CD4-positive, alpha-beta T cell treated with Interferon alpha-2 for 1 hour (primary cell): ENCODE data around the gene CLIC6.
"Not testable (repeated sequence)": the region's sequence is repeated elsewhere in the genome, so short reads cannot be mapped to it uniquely, and the experiment has no call there.

Source experiments
- DNase-seq, 2 donors: peaks; one replicate each; pipeline ENCODE4 v3.0.0-alpha.2; 2020 to 2022

The CLIC6 gene

GRCh38 chr21:34653522-34653921, 15.3 kb upstream of the CLIC6 start:
- DNase-seq, result no peak

DNA sequence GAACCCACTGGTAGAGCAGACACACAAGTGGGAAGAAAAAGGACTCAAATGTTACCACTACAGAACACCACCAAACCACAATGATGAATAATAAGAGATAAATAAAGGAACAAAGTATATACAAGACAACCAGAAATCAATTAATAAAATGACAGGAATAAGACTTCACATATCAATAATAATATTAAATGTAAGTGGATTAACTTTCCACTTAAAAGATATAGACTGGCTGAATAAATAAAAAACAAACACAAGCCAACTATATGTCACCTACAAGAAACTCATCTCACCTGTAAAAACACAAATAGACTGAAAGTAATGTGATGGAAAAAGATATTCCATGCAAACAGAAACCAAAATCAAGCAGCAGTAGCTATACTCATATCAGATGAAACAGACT, 6.9 kb upstream of the CLIC6 start:
- no peak for DNase-seq

GRCh38 chr21:34667761-34668160, 1.0 kb upstream of the CLIC6 start:
- no peak for DNase-seq

- DNase-seq, result peak in 1 of 2 donors; percentile 8
Measured at GRCh38 chr21:34669149-34669879, 520 bp downstream of the CLIC6 start.

GRCh38 chr21:34669880-34670219, 1.1 kb downstream of the CLIC6 start:
- not testable (repeated sequence) for DNase-seq

GRCh38 chr21:34670220-34670961, 1.6 kb downstream of the CLIC6 start:
- no peak for DNase-seq

DNA sequence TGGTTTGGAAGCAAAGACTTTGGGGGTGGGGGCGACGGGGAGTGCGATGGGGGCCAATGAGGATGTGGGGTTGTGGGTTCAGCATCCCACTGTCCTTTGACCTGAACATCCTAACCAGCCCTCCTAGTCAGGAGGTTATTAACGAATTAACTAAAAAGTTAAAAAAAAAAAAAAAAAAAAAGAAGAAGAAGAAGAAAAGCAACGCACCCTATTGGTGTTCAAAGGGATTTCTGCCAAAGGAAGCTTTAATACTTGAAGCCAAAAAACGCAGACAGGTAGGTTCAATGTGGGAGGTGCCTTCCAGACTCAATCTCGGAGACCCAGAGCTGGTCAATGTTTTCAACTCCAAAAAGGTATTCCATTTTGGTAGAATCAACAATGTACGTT, 2.2 kb downstream of the CLIC6 start:
- DNase-seq, result no peak

GRCh38 chr21:34671462-34671861, 2.7 kb downstream of the CLIC6 start:
- DNase-seq, result no peak

GRCh38 chr21:34671891-34672290, 3.1 kb downstream of the CLIC6 start:
- DNase-seq, result no peak

- no peak for DNase-seq
Measured at GRCh38 chr21:34673006-34673405, 4.2 kb downstream of the CLIC6 start.

- no peak for DNase-seq
Measured at GRCh38 chr21:34674468-34674867, 5.7 kb downstream of the CLIC6 start.

- no peak for DNase-seq
Measured at GRCh38 chr21:34675871-34676270, 7.1 kb downstream of the CLIC6 start.

DNA sequence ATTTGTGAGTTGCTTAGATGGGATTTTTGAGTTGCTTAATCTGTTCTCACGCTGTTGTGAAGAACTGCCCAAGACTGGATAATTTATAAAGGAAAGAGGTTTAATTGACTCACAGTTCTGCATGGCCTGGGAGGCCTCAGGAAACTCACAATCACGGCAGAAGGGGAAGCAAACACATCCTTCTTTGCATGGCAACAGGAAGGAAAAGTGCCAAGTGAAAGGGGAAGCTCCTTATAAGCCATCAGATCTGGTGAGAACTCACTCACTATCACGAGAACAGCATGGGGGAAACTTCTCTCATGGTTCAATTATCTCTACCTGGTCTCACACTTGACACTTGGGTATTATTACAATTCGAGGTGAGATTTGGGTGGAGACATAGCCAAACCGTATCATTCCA, 10.3 kb downstream of the CLIC6 start:
- no peak for DNase-seq

DNA sequence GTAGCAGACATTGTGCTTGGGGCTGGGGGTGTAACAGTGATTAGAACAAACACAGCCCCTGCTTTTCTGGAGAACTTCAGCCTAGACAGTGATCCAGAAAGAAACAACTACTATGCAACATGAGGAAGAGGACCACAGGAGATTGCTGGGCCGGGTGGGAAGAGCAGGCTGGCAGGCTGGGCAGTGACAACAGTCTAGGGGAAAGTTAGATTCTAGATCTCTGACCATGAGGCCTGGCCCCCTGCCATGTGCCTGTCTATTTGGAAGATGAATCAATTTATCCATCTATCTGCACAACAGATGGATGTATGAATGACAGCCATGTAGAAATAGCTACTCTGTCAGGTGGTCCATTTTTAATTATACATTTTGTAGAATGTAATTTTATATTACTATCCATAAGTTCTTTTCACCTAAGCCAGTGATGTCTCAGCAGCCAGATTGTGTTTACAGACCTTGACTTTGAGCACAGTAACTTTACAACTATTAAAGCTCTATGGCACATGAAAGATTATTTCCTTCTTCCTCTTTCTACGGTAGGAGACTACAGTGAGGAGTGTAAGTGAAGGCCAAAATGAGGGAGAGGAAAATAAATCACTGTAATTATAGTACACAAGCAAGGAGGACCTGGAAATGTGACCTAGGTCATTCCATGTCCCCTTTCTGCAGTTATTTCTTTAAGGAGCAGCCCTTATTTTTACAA, 15.5 kb downstream of the CLIC6 start:
- DNase-seq, result no peak

GRCh38 chr21:34687065-34687464, 18.3 kb downstream of the CLIC6 start:
- DNase-seq, result no peak

GRCh38 chr21:34687745-34688144, 19.0 kb downstream of the CLIC6 start:
- DNase-seq, result no peak

- DNase-seq, result no peak
Measured at GRCh38 chr21:34688145-34688544, 19.4 kb downstream of the CLIC6 start.

GRCh38 chr21:34688715-34689114, 19.9 kb downstream of the CLIC6 start:
- no peak for DNase-seq

- DNase-seq, result no peak
Measured at GRCh38 chr21:34690041-34690792, 21.4 kb downstream of the CLIC6 start.

DNA sequence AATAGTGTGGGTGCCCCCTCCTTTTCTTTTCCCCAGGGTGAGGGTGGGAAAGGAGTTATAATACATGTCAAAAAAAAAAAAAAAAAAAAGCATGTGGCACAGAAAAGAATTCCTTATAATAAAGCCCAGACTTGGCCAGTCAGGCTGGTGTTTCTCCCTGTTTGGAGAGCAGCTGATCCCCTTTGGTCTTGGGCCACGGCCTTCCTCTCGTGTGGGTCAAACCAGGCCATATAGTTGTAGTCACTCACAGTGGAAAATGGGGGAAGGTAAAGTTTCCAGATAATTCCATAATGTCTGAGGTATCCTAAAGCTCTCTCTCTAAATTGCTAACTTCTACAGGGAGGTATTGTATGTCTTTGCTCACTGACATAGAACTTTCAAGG, 22.0 kb downstream of the CLIC6 start:
- no peak for DNase-seq

DNA sequence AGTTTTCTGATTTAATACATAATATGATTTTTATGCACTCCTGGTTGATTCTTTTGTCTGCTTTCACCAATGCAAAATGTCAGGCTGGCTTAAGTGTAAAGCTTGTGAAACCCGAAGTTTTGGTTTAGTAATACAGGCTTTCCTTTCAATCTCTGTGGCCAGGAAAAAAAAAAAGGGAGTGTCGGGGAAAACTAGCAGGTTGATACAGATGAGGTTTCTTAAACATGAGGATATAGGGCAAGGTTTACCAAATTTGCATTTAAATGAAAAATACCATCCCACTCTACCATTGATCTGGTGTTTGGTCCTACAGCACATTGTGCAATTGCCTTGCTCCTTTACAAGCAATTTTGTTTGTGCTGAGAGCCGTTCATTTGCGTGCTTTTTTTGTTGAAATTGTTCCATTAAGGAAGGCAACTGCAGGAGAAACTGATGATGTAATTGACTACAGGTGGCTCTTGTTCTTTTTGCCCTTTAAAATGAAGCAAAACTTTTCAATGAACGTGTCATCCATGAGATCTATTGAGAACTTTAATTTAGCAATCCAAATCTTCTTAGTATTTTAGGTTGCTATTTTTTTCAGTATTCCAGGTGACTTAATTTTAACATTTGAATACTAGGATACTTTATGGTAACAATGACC, 22.7 kb downstream of the CLIC6 start:
- DNase-seq, result no peak

- DNase-seq, result no peak
Measured at GRCh38 chr21:34692458-34693020, 23.7 kb downstream of the CLIC6 start.
